ENCODE measurements around the gene CD52. TPM values are rescaled to one million over a fixed set of nuclear protein-coding genes. Genes with fewer than 3 reads are reported as not detected.

Gene CD52
- polyA plus RNA-seq, 3 donors, result 851 to 4,047 (median 2,617) TPM

DNA sequence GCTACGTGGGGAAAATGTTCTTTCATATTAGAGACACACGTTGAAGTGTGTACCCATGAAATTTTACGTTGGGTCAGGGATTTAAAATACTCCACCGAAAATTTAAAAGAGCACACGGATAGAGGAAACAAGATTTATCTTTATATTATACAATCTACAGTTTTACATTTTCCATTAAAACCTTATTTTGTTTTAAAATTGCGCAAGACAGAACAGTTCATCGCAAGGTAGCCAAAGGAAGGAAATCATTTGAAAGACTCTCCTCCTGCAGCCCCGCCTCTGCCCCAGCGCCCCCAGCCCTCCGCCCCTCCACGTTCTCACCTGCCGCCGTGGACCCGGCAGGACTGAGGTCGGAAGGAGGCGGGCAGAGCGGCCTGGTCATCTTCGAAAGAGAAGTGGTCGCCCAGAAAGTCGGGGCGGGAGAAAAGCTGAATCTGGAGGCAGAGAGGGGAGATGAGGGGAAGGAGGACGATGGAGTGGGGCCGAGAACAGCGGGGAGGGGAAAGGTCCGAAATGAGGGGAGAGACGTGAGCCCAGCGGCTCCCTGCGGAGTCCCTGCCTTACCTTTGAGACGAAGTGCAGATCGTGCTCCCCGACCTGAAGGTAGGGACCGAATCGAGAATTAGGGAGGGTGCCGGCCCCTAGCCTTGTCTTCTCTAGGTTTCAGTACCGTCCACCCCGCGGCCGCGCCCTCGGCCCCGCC lies 18.2 kb downstream of the CD52 start:
- H3K79me2 ChIP-seq (ENCODE audit: insufficient read depth, low read length), result no peaks in the 10 kb centered on the region
- H3K4me1 ChIP-seq (ENCODE audit: control insufficient read depth in 1 of 2, insufficient read depth in 2 of 2, low read length in 2 of 2), result peaks cover 24 to 29% of the 10 kb centered on the region in 2 donors
- H3K27ac ChIP-seq (ENCODE audit: low read depth in 1 of 2, low read length in 2 of 2), result no peak overlapping the region
- Mint-ChIP-seq H3K27me3 (ENCODE audit: low read depth in 3 of 3) (peaks cover 18 to 47% (median 29%) of the 10 kb centered on the region in 3 donors), H3K9me3 (peaks cover 0 to 3% (median 0%) of the 10 kb centered on the region in 7 donors), H3K27ac (peak overlapping the region in 3 of 7 donors; percentile 26 to 84 (median 40)), H3K4me3 (peak overlapping the region; percentile 93 to 99), H3K36me3 (no peaks in the 10 kb centered on the region), H3K4me1 (peaks cover 22% of the 10 kb centered on the region)
- H3K36me3 ChIP-seq (replicated peaks in 1 of 2; ENCODE audit: control insufficient read depth in 1 of 2, insufficient read depth in 2 of 2, low read length in 2 of 2), result no peaks in the 10 kb centered on the region
- peak in 2 of 3 donors; percentile 38 for DNase-seq
- H3K4me3 ChIP-seq (replicated peaks in 1 of 3; ENCODE audit: low read depth in 2 of 3, low read length in 3 of 3), result peak overlapping the region; percentile 45 to 80 (median 56)
- no peaks in the 10 kb centered on the region for H4K20me1 ChIP-seq (ENCODE audit: insufficient read depth, low read length)
- peak overlapping the region; percentile 97 for H3K4me2 ChIP-seq (replicated peaks; ENCODE audit: extremely low read depth, low read length, poor library complexity, severe bottlenecking)
- peak overlapping the region; percentile 89 for H2AFZ ChIP-seq (ENCODE audit: insufficient read depth, low read depth, low read length, poor library complexity, severe bottlenecking)
- peaks cover 0 to 25% of the 10 kb centered on the region in 2 donors for H3K27me3 ChIP-seq (ENCODE audit: control insufficient read depth in 2 of 2, insufficient read depth in 2 of 2, low read length in 2 of 2)
- WGBS (ENCODE audit: insufficient coverage), result 0% methylated on average over 20 of the region's 41 CpGs
- peak overlapping the region; percentile 42 for H3K9ac ChIP-seq (ENCODE audit: insufficient read depth, low read length, poor library complexity, severe bottlenecking)
- TF ChIP-seq CTCF (IDR thresholded peaks at IDR 0.05), result no peak
- intact Hi-C loops (cut with micrococcal nuclease), result no loop called here
- H3K9me3 ChIP-seq (replicated peaks in 1 of 2; ENCODE audit: control insufficient read depth in 1 of 2, insufficient read depth in 1 of 2, low read length in 2 of 2), result no peaks in the 10 kb centered on the region

DNA sequence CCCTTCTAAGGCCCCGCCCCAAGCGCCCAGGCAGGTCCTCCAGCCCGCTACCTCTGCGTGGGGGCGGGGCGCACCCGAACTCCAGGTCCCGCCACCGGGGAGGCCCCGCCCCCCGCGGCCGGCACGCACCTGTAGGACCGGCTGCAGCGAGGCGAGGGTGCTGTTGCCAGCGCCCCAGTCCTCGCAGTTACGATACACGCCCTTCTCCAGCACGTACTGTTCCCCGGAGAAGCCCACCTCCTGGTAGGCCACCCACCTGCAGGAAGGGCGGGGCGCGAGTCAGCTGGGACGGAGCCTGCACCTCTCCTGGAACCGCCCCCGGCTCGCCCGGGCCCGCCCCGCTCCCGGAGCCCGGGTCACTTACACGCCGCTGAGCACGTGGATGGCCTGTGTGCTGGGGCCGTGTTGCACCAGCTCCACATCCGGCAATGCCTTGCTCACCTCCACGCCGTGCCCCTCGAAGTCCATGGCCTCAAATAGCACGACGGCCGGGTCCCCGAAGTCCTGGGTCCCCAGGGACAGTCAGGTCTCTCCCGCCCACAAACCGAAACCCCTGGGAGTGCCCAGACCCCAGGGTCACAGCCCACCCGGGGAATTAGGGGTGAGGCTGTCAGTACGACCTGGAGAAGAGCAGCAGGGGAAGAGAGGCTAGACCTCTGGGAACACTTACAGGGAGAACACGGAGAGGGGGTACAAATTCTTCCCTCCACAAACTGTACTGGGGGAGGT lies 18.9 kb downstream of the CD52 start:
- Histone ChIP-seq H3K27ac (ENCODE audit: low read depth in 1 of 2, low read length in 2 of 2) (no peak overlapping the region), H3K4me3 (replicated peaks in 1 of 3; ENCODE audit: low read depth in 2 of 3, low read length in 3 of 3) (peak overlapping the region; percentile 45 to 80 (median 56)), H3K79me2 (ENCODE audit: insufficient read depth, low read length) (no peaks in the 10 kb centered on the region), H4K20me1 (ENCODE audit: insufficient read depth, low read length) (no peaks in the 10 kb centered on the region), H2AFZ (ENCODE audit: insufficient read depth, low read depth, low read length, poor library complexity, severe bottlenecking) (peak overlapping the region; percentile 89), H3K27me3 (ENCODE audit: control insufficient read depth in 2 of 2, insufficient read depth in 2 of 2, low read length in 2 of 2) (peaks cover 0 to 25% of the 10 kb centered on the region in 2 donors), H3K9me3 (replicated peaks in 1 of 2; ENCODE audit: control insufficient read depth in 1 of 2, insufficient read depth in 1 of 2, low read length in 2 of 2) (no peaks in the 10 kb centered on the region), H3K36me3 (replicated peaks in 1 of 2; ENCODE audit: control insufficient read depth in 1 of 2, insufficient read depth in 2 of 2, low read length in 2 of 2) (no peaks in the 10 kb centered on the region), H3K4me2 (replicated peaks; ENCODE audit: extremely low read depth, low read length, poor library complexity, severe bottlenecking) (peak overlapping the region; percentile 97), H3K4me1 (ENCODE audit: control insufficient read depth in 1 of 2, insufficient read depth in 2 of 2, low read length in 2 of 2) (peaks cover 24 to 29% of the 10 kb centered on the region in 2 donors), H3K9ac (ENCODE audit: insufficient read depth, low read length, poor library complexity, severe bottlenecking) (peak overlapping the region; percentile 42)
- Mint-ChIP-seq H3K4me1 (peaks cover 22% of the 10 kb centered on the region), H3K36me3 (no peaks in the 10 kb centered on the region), H3K27ac (no peak overlapping the region), H3K9me3 (peaks cover 0 to 3% (median 0%) of the 10 kb centered on the region in 7 donors), H3K4me3 (peak overlapping the region; percentile 93 to 99), H3K27me3 (ENCODE audit: low read depth in 3 of 3) (peaks cover 15 to 47% (median 27%) of the 10 kb centered on the region in 3 donors)
- 9% methylated on average over 49 of the region's 52 CpGs for WGBS (ENCODE audit: insufficient coverage)
- TF ChIP-seq CTCF (IDR thresholded peaks at IDR 0.05), result no peak
- DNase-seq, result peak in 1 of 3 donors; percentile 37
- intact Hi-C loops (cut with micrococcal nuclease), result no loop called here

Data from CD14-positive monocyte (primary cell).